ENCODE results near the gene DLL1.

DLL1 gene

DNA sequence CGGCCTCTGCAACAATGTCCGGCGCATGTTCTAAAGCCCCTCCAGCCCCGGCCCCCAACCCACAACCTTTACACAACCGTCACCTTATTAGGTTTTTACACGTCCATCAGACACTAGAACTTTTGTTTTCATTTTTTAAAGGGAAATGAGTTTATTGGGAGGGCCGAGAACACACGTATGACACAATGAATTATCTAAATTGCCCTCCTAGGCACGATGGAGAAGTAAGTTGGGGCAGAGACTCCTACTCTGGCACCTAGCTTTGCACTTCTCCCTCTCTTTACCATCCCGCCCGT, 1.2 kb upstream of the DLL1 start:
- Histone ChIP-seq H3K9ac (ENCODE audit: low read length) (no peak overlapping the region), H3K4me2 (ENCODE audit: low read length) (peak overlapping the region; percentile 67), H3K4me3 (ENCODE audit: low read depth, low read length, poor library complexity, severe bottlenecking) (no peak overlapping the region)

DNA sequence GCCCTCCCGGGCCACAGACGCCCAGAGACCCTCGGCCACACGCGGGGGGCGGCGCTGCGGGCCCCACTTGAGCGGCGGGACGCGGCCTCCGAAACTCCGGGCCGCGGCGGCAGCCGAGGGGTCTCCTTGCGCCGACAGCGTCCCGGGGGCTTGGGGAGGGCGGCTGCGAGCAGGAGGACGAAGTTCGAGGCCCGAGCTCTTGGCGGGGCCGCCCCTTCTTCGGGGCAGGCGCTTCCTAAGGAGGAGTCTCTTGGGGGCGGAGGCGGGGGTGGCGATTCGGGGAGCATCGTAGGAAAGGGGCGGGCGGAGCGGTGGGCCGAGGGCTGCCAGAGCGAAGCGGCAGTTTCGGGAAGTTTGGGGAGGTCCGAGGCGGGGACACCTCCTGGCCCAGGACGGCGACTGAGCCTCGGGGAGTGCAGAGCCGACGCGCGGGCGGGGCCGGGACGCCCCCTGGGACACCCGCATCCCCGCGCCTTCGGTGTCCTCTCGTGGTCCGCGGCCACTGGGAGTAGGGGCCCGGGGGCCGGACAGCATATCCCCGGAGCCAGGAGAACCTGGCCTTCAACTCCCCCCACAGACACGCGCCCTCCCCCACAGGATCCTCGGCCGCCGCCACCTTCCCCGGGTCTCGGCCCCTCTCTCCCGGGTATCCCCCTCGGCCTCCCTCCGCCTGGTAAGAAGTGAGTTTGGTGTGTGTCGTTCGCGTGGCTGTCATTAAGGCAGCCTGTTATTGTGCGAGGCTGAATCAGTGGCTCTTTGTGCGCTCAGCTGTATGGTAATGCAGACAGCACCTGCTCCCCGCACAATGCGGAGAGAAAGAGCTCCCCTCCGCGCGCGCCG, 613 bp upstream of the DLL1 start:
- Histone ChIP-seq H3K4me3 (ENCODE audit: low read depth, low read length, poor library complexity, severe bottlenecking) (peak overlapping the region; percentile 58), H3K9me3 (ENCODE audit: low read length) (no peaks in the 10 kb centered on the region), H3F3A (ENCODE audit: insufficient read depth, low read length) (0 out of 2 replicates have a peak, but pooled peaks cover 6% of the 10 kb centered on the region), H3K9me2 (ENCODE audit: low read depth, low read length) (no peaks in the 10 kb centered on the region), H3K27me3 (ENCODE audit: insufficient read depth, low read length) (peaks cover 10% of the 10 kb centered on the region), H3K79me2 (ENCODE audit: insufficient read depth, low read length) (no peaks in the 10 kb centered on the region), H3K27ac (ENCODE audit: low read depth, low read length, poor library complexity, severe bottlenecking) (no peak overlapping the region), H3K36me3 (ENCODE audit: insufficient read depth, low read length) (no peaks in the 10 kb centered on the region), H2AFZ (ENCODE audit: low read length) (no peak overlapping the region), H3K4me2 (ENCODE audit: low read length) (peak overlapping the region; percentile 67), H3K9ac (ENCODE audit: low read length) (no peak overlapping the region), H4K20me1 (ENCODE audit: insufficient read depth, low read length) (no peaks in the 10 kb centered on the region), H3K4me1 (ENCODE audit: insufficient read depth, low read length, severe bottlenecking) (peaks cover 43% of the 10 kb centered on the region)
- no peak for TF ChIP-seq EZH2 (IDR thresholded peaks at IDR 0.05; ENCODE audit: borderline replicate concordance, low read length)
- TF ChIP-seq, protein P1, sequence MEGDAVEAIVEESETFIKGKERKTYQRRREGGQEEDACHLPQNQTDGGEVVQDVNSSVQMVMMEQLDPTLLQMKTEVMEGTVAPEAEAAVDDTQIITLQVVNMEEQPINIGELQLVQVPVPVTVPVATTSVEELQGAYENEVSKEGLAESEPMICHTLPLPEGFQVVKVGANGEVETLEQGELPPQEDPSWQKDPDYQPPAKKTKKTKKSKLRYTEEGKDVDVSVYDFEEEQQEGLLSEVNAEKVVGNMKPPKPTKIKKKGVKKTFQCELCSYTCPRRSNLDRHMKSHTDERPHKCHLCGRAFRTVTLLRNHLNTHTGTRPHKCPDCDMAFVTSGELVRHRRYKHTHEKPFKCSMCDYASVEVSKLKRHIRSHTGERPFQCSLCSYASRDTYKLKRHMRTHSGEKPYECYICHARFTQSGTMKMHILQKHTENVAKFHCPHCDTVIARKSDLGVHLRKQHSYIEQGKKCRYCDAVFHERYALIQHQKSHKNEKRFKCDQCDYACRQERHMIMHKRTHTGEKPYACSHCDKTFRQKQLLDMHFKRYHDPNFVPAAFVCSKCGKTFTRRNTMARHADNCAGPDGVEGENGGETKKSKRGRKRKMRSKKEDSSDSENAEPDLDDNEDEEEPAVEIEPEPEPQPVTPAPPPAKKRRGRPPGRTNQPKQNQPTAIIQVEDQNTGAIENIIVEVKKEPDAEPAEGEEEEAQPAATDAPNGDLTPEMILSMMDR (IDR thresholded peaks at IDR 0.05; ENCODE audit: low read length), result peak; percentile 31; the same call in 1 of the 2 replicates

More for the DNA sequence above, 1.2 kb upstream of the DLL1 start:
- Histone ChIP-seq H3K27me3 (ENCODE audit: insufficient read depth, low read length) (peaks cover 10% of the 10 kb centered on the region), H2AFZ (ENCODE audit: low read length) (no peak overlapping the region), H3F3A (ENCODE audit: insufficient read depth, low read length) (0 out of 2 replicates have a peak, but pooled peaks cover 6% of the 10 kb centered on the region), H4K20me1 (ENCODE audit: insufficient read depth, low read length) (no peaks in the 10 kb centered on the region), H3K27ac (ENCODE audit: low read depth, low read length, poor library complexity, severe bottlenecking) (no peak overlapping the region), H3K4me1 (ENCODE audit: insufficient read depth, low read length, severe bottlenecking) (peaks cover 43% of the 10 kb centered on the region), H3K9me2 (ENCODE audit: low read depth, low read length) (no peaks in the 10 kb centered on the region), H3K79me2 (ENCODE audit: insufficient read depth, low read length) (no peaks in the 10 kb centered on the region), H3K9me3 (ENCODE audit: low read length) (no peaks in the 10 kb centered on the region), H3K36me3 (ENCODE audit: insufficient read depth, low read length) (no peaks in the 10 kb centered on the region)
- TF ChIP-seq EZH2 (IDR thresholded peaks at IDR 0.05; ENCODE audit: borderline replicate concordance, low read length), result no peak
- TF ChIP-seq, protein P1 (IDR thresholded peaks at IDR 0.05; ENCODE audit: low read length), result no peak; the same call in 1 of the 2 replicates

DNA sequence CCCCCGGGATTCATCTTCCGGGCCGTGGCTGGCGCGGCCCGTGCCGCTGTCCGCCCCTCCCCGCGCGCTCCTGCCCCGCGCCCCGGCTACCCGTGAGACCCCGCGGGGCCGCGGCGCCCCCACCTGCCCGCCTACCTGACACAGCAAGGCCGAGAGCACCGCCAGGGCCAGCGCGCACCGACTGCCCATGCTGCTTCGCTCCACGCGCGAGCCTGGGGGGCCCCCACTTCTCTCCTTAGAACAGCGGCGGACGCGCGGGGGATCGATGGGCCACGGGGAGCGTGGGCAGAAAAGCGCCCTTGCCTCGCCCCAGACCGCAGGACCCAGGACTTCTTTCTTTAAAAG, 955 bp downstream of the DLL1 start:
- peaks cover 5% of the 10 kb centered on the region for H3K27me3 ChIP-seq (ENCODE audit: insufficient read depth, low read length)
- no peaks in the 10 kb centered on the region for H3K79me2 ChIP-seq (ENCODE audit: insufficient read depth, low read length)
- no peak overlapping the region for H3K27ac ChIP-seq (ENCODE audit: low read depth, low read length, poor library complexity, severe bottlenecking)
- H3K9me3 ChIP-seq (ENCODE audit: low read length), result no peaks in the 10 kb centered on the region
- H3K36me3 ChIP-seq (ENCODE audit: insufficient read depth, low read length), result no peaks in the 10 kb centered on the region
- H3K9me2 ChIP-seq (ENCODE audit: low read depth, low read length), result no peaks in the 10 kb centered on the region
- H3K4me2 ChIP-seq (ENCODE audit: low read length), result peak overlapping the region; percentile 54
- peak overlapping the region; percentile 20; the same call in 1 of the 2 replicates for H3K9ac ChIP-seq (ENCODE audit: low read length)
- H3K4me3 ChIP-seq (ENCODE audit: low read depth, low read length, poor library complexity, severe bottlenecking), result peak overlapping the region; percentile 58
- 0 out of 2 replicates have a peak, but pooled peaks cover 6% of the 10 kb centered on the region for H3F3A ChIP-seq (ENCODE audit: insufficient read depth, low read length)
- H2AFZ ChIP-seq (ENCODE audit: low read length), result no peak overlapping the region
- H4K20me1 ChIP-seq (ENCODE audit: insufficient read depth, low read length), result no peaks in the 10 kb centered on the region
- no peak for TF ChIP-seq EZH2 (IDR thresholded peaks at IDR 0.05; ENCODE audit: borderline replicate concordance, low read length)
- TF ChIP-seq, protein P1 (IDR thresholded peaks at IDR 0.05; ENCODE audit: low read length), result no peak
- H3K4me1 ChIP-seq (ENCODE audit: insufficient read depth, low read length, severe bottlenecking), result peaks cover 29% of the 10 kb centered on the region
